Activated B cell treated with CpG ODN at 0.5 μM for 24 hours (primary cell): ENCODE data around the gene CLIC6. TPM values are rescaled to one million over a fixed set of nuclear protein-coding genes. Genes with fewer than 3 reads are reported as not detected.
A peak's percentile ranks its signal among the peaks of the same experiment; 100 is the strongest.
"Not testable (repeated sequence)": the region's sequence is repeated elsewhere in the genome, so short reads cannot be mapped to it uniquely, and the experiment has no call there.

Experiments used
- ATAC-seq: fragments of 200-7000 bp; cut with Tn5 transposase; one replicate; pipeline ENCODE4 v1.10.0; 2021; ENCODE audit warnings: low read depth, mild to moderate bottlenecking, moderate library complexity
- CTCF ChIA-PET: fragments of 350-600 bp; sonication (Branson Sonifier 250); formaldehyde crosslinking; loops from one replicate; lab custom pipeline; 2021; ENCODE audit warnings: antibody characterized with exemption; lab: Charles Lee
- POLR2A ChIA-PET: fragments of 350-600 bp; sonication (Branson Sonifier 250); formaldehyde crosslinking; loops from one replicate; lab custom pipeline; 2021; ENCODE audit warnings: antibody characterized with exemption; lab: Charles Lee
- DNase-seq: peaks from one replicate; pipeline ENCODE4 v3.0.0; 2022
- H3K27ac Mint-ChIP-seq: one replicate; pipeline ENCODE4 v1.8.0; 2020; ENCODE audit warnings: mixed read lengths
- H3K27me3 Mint-ChIP-seq: one replicate; pipeline ENCODE4 v1.8.0; 2021; ENCODE audit warnings: mixed read lengths
- H3K36me3 Mint-ChIP-seq: one replicate; pipeline ENCODE4 v1.8.0; 2021; ENCODE audit warnings: low read depth, mixed read lengths
- H3K4me1 Mint-ChIP-seq: one replicate; pipeline ENCODE4 v1.8.0; 2021; ENCODE audit warnings: mixed read lengths
- H3K4me3 Mint-ChIP-seq: one replicate; pipeline ENCODE4 v1.8.0; 2020; ENCODE audit warnings: mild to moderate bottlenecking, mixed read lengths
- H3K9me3 Mint-ChIP-seq: one replicate; pipeline ENCODE4 v1.8.0; 2020; ENCODE audit warnings: mixed read lengths
- CTCF ChIP-seq: fragments of 200-600 bp; IDR thresholded peaks from one replicate; pipeline ENCODE4 v1.8.0; 2022; ENCODE audit warnings: antibody characterized with exemption, mild to moderate bottlenecking
- intact Hi-C: fragments of 100-400 bp; cut with micrococcal nuclease; formaldehyde crosslinking; loops from one replicate; pipeline ENCODE4 v1.15.1; 2024
- total RNA-seq: library from RNA; stranded (reverse); gene quantifications from 2 replicates; pipeline ENCODE4 v1.2.3, GENCODE V29; 2022

Gene CLIC6
- total RNA-seq, 1 donor from 2014 or later, result not detected

GRCh38 chr21:34715518-34715917 is 46.7 kb downstream of the CLIC6 start:
- CTCF ChIA-PET, result no interaction called here
- no peak for DNase-seq
- Mint-ChIP-seq H3K9me3 (no peaks in the 10 kb centered on the region), H3K4me1 (peaks cover 10% of the 10 kb centered on the region), H3K27me3 (no peaks in the 10 kb centered on the region), H3K4me3 (no peak overlapping the region), H3K27ac (no peak overlapping the region), H3K36me3 (no peaks in the 10 kb centered on the region)
- TF ChIP-seq CTCF, result no peak
- POLR2A ChIA-PET, result no interaction called here
- peak; percentile 93 for ATAC-seq
- intact Hi-C loops, result no loop called here

- no peaks in the 10 kb centered on the region for H3K9me3 Mint-ChIP-seq
- peaks cover 10% of the 10 kb centered on the region for H3K4me1 Mint-ChIP-seq
- H3K4me3 Mint-ChIP-seq, result no peak overlapping the region
- H3K27me3 Mint-ChIP-seq, result no peaks in the 10 kb centered on the region
- ATAC-seq (no peak), DNase-seq (no peak)
- CTCF ChIA-PET, result no interaction called here
- TF ChIP-seq CTCF, result no peak
- no peaks in the 10 kb centered on the region for H3K36me3 Mint-ChIP-seq
- no peak overlapping the region for H3K27ac Mint-ChIP-seq
- POLR2A ChIA-PET, result no interaction called here
- intact Hi-C loops, result no loop called here
These were observed 47.3 kb downstream of the CLIC6 start for GRCh38 chr21:34715985-34716596.

GRCh38 chr21:34718529-34718928 is 49.7 kb downstream of the CLIC6 start:
- H3K4me3 Mint-ChIP-seq, CTCF ChIA-PET, H3K27ac Mint-ChIP-seq, POLR2A ChIA-PET, intact Hi-C loops, DNase-seq, H3K9me3 Mint-ChIP-seq, H3K36me3 Mint-ChIP-seq, H3K27me3 Mint-ChIP-seq, ATAC-seq: not testable (repeated sequence)
- H3K4me1 Mint-ChIP-seq, result peaks cover 10% of the 10 kb centered on the region

GRCh38 chr21:34722684-34723300 is 54.0 kb downstream of the CLIC6 start:
- Mint-ChIP-seq H3K27ac (no peak overlapping the region), H3K4me3 (no peak overlapping the region), H3K27me3 (peaks cover 13% of the 10 kb centered on the region), H3K9me3 (no peaks in the 10 kb centered on the region), H3K36me3 (no peaks in the 10 kb centered on the region), H3K4me1 (no peaks in the 10 kb centered on the region)
- POLR2A ChIA-PET, result no interaction called here
- no peak for TF ChIP-seq CTCF
- DNase-seq (no peak), ATAC-seq (no peak)
- intact Hi-C loops, result loop anchor here (1.0 kb wide), 1 partner anchor 1118 kb away; no protein-coding TSS in a partner anchor
- CTCF ChIA-PET, result interaction anchor here (1.0 to 1.7 kb wide), 3 partner anchors 1117 to 1127 kb away, joined by 3 to 14 read pairs (median 6); no protein-coding TSS in a partner anchor

GRCh38 chr21:34724131-34724856 is 55.5 kb downstream of the CLIC6 start:
- Mint-ChIP-seq H3K4me1 (no peaks in the 10 kb centered on the region), H3K4me3 (no peak overlapping the region), H3K27me3 (peaks cover 16% of the 10 kb centered on the region), H3K36me3 (no peaks in the 10 kb centered on the region), H3K27ac (no peak overlapping the region), H3K9me3 (no peaks in the 10 kb centered on the region)
- CTCF ChIA-PET, result no interaction called here
- TF ChIP-seq CTCF, result no peak
- no peak for ATAC-seq
- no peak for DNase-seq
- intact Hi-C loops, result no loop called here
- POLR2A ChIA-PET, result no interaction called here
